GM21528 (cell line): Measurements from ENCODE around the gene LILRA2.
"Not testable (repeated sequence)": the region's sequence is repeated elsewhere in the genome, so short reads cannot be mapped to it uniquely, and the experiment has no call there.

Experiments
- ATAC-seq: cut with Tn5 transposase; IDR thresholded peaks from one replicate; pipeline ENCODE4 v1.9.1; 2021; ENCODE audit warnings: mild to moderate bottlenecking, moderate library complexity; ENCODE audit not compliant: unreplicated experiment, low FRiP score

Gene LILRA2

GRCh38 chr19:54570316-54570715 is 3.3 kb upstream of the LILRA2 start:
- ATAC-seq = no peak

GRCh38 chr19:54571715-54572615 is 1.6 kb upstream of the LILRA2 start:
- not testable (repeated sequence) for ATAC-seq

GRCh38 chr19:54572696-54573311 is 786 bp upstream of the LILRA2 start:
- no peak for ATAC-seq

- no peak for ATAC-seq
Measured at GRCh38 chr19:54574051-54574450, 461 bp downstream of the LILRA2 start.

GRCh38 chr19:54574527-54575056 is 1.0 kb downstream of the LILRA2 start:
- ATAC-seq = no peak

GRCh38 chr19:54575205-54575604 is 1.6 kb downstream of the LILRA2 start:
- not testable (repeated sequence) for ATAC-seq

GRCh38 chr19:54576411-54576976 is 2.9 kb downstream of the LILRA2 start:
- ATAC-seq = no peak

GRCh38 chr19:54577334-54577733 is 3.7 kb downstream of the LILRA2 start:
- ATAC-seq = no peak

- not testable (repeated sequence) for ATAC-seq
Measured at GRCh38 chr19:54578268-54578667, 4.7 kb downstream of the LILRA2 start.

GRCh38 chr19:54586397-54586796 is 12.8 kb downstream of the LILRA2 start:
- no peak for ATAC-seq

GRCh38 chr19:54587026-54587425 is 13.4 kb downstream of the LILRA2 start:
- no peak for ATAC-seq

- ATAC-seq = not testable (repeated sequence)
Measured at GRCh38 chr19:54593445-54593844, 19.9 kb downstream of the LILRA2 start, which contains the start of gene LILRA1. Gene LILRA1, plus strand, starts transcription at chr19:54593632. Its CDS starts 613 bp downstream, at chr19:54594245.

GRCh38 chr19:54593931-54594626 is 20.5 kb downstream of the LILRA2 start:
- not testable (repeated sequence) for ATAC-seq

- no peak for ATAC-seq
Measured at GRCh38 chr19:54594737-54595136, 21.1 kb downstream of the LILRA2 start.

- not testable (repeated sequence) for ATAC-seq
Measured at GRCh38 chr19:54595680-54596436, 22.3 kb downstream of the LILRA2 start.

- no peak for ATAC-seq
Measured at GRCh38 chr19:54600212-54600611, 26.6 kb downstream of the LILRA2 start.

GRCh38 chr19:54606230-54606629 is 32.6 kb downstream of the LILRA2 start:
- ATAC-seq = no peak

- no peak for ATAC-seq
Measured at GRCh38 chr19:54606891-54607784, 33.5 kb downstream of the LILRA2 start.

GRCh38 chr19:54607785-54608150 is 34.2 kb downstream of the LILRA2 start:
- ATAC-seq = no peak
